Urothelium cell line (cell line): ENCODE data around the gene TRIM39.

Source experiments
- DNase-seq: peaks from one replicate; pipeline ENCODE4 v3.0.0; 2011; ENCODE audit warnings: low spot score, mixed read lengths
- FAIRE-seq: peaks from 2 replicates; lab custom pipeline; 2011; peaks lifted over from hg19 to GRCh38; lab: Jason Lieb, UNC

TRIM39 gene

GRCh38 chr6:30327232-30327746 lies 562 bp downstream of the TRIM39 start:
- FAIRE-seq, result no peak

GRCh38 chr6:30328397-30328796 lies 1.7 kb downstream of the TRIM39 start:
- no peak for DNase-seq
- FAIRE-seq, result no peak

More at GRCh38 chr6:30327232-30327746, 562 bp downstream of the TRIM39 start:
- DNase-seq, result no peak

GRCh38 chr6:30329331-30329730 lies 2.6 kb downstream of the TRIM39 start:
- DNase-seq (no peak), FAIRE-seq (no peak)

- DNase-seq, result no peak
- no peak for FAIRE-seq
Measured at GRCh38 chr6:30331981-30332380, 5.3 kb downstream of the TRIM39 start.

- FAIRE-seq, result no peak
Measured at GRCh38 chr6:30334075-30334783, 7.5 kb downstream of the TRIM39 start.

GRCh38 chr6:30340589-30341054 lies 13.9 kb downstream of the TRIM39 start:
- no peak for FAIRE-seq
- no peak for DNase-seq

More at GRCh38 chr6:30334075-30334783, 7.5 kb downstream of the TRIM39 start:
- DNase-seq, result no peak

- DNase-seq (no peak), FAIRE-seq (no peak)
Measured at GRCh38 chr6:30341218-30341617, 14.5 kb downstream of the TRIM39 start.

- no peak for FAIRE-seq
- no peak for DNase-seq
Measured at GRCh38 chr6:30341728-30342127, 15.0 kb downstream of the TRIM39 start.

GRCh38 chr6:30344191-30344867 lies 17.6 kb downstream of the TRIM39 start:
- FAIRE-seq (no peak), DNase-seq (peak; percentile 13)

- FAIRE-seq, result no peak
- peak; percentile 97 for DNase-seq
Measured at GRCh38 chr6:30344868-30345671, 18.3 kb downstream of the TRIM39 start, which contains the start of gene RPP21. RPP21 (plus strand) TSS chr6:30345156; CDS start chr6:30345172, 16 bp downstream.

- DNase-seq, result no peak
Measured at GRCh38 chr6:30345852-30346251, 19.1 kb downstream of the TRIM39 start.

GRCh38 chr6:30348957-30349356 lies 22.2 kb downstream of the TRIM39 start:
- FAIRE-seq (no peak), DNase-seq (no peak)

More at GRCh38 chr6:30345852-30346251, 19.1 kb downstream of the TRIM39 start:
- FAIRE-seq, result no peak

- DNase-seq (no peak), FAIRE-seq (no peak)
Measured at GRCh38 chr6:30349421-30350177, 22.9 kb downstream of the TRIM39 start.

- FAIRE-seq (no peak), DNase-seq (no peak)
Measured at GRCh38 chr6:30350524-30350923, 23.8 kb downstream of the TRIM39 start.

- FAIRE-seq (no peak), DNase-seq (no peak)
Measured at GRCh38 chr6:30352550-30352949, 25.8 kb downstream of the TRIM39 start.

- DNase-seq (no peak), FAIRE-seq (no peak)
Measured at GRCh38 chr6:30355281-30355680, 28.6 kb downstream of the TRIM39 start.

- DNase-seq, result no peak
- FAIRE-seq, result no peak
Measured at GRCh38 chr6:30356536-30356935, 29.8 kb downstream of the TRIM39 start.

GRCh38 chr6:30357678-30358540 lies 31.2 kb downstream of the TRIM39 start:
- FAIRE-seq, result no peak
- peak; percentile 79 for DNase-seq

GRCh38 chr6:30359276-30359675 lies 32.5 kb downstream of the TRIM39 start:
- no peak for DNase-seq
- no peak for FAIRE-seq
